Neural progenitor cell (in vitro differentiated cells): ENCODE data around the gene URAD. TPM values are rescaled to one million over a fixed set of nuclear protein-coding genes. Genes with fewer than 3 reads are reported as not detected.
"Not testable (repeated sequence)": the region's sequence is repeated elsewhere in the genome, so short reads cannot be mapped to it uniquely, and the experiment has no call there.

Source experiments
- DNase-seq: peaks from one replicate; pipeline ENCODE4 v3.0.0-alpha.2; 2016; ENCODE audit warnings: low spot score
- H2AFZ ChIP-seq: fragments of 200-600 bp; sonication (generic); replicated peaks from 2 replicates; pipeline ENCODE4 v1.6.1; 2016; ENCODE audit warnings: antibody characterized with exemption
- H3F3A ChIP-seq: fragments of 200-600 bp; sonication (generic); 2 replicates; pipeline ENCODE4 v1.6.1; 2016; ENCODE audit warnings: antibody characterized with exemption, low read depth
- H3K27ac ChIP-seq: fragments of 200-600 bp; sonication (generic); 2 replicates; pipeline ENCODE4 v1.5.1; 2016; ENCODE audit warnings: mild to moderate bottlenecking
- H3K27me3 ChIP-seq: fragments of 200-600 bp; sonication (generic); 2 replicates; pipeline ENCODE4 v1.6.1; 2016; ENCODE audit warnings: mild to moderate bottlenecking, moderate library complexity
- H3K36me3 ChIP-seq: fragments of 200-600 bp; sonication (generic); 2 replicates; pipeline ENCODE4 v1.5.1; 2016
- H3K4me1 ChIP-seq: fragments of 200-600 bp; sonication (generic); 2 replicates; pipeline ENCODE4 v1.6.1; 2016; ENCODE audit warnings: mixed run types
- H3K4me2 ChIP-seq: fragments of 200-600 bp; sonication (generic); 2 replicates; pipeline ENCODE4 v1.6.1; 2016
- H3K4me3 ChIP-seq: fragments of 200-600 bp; sonication (generic); 2 replicates; pipeline ENCODE4 v1.5.1; 2016
- H3K79me2 ChIP-seq: fragments of 200-600 bp; sonication (generic); 2 replicates; pipeline ENCODE4 v1.6.1; 2016; ENCODE audit warnings: low read depth
- H3K9ac ChIP-seq: fragments of 200-600 bp; sonication (generic); 2 replicates; pipeline ENCODE4 v1.6.1; 2016
- H3K9me3 ChIP-seq: fragments of 200-600 bp; sonication (generic); 2 replicates; pipeline ENCODE4 v1.5.1; 2016; ENCODE audit warnings: low read depth
- H4K20me1 ChIP-seq: fragments of 200-600 bp; sonication (generic); 2 replicates; pipeline ENCODE4 v1.6.1; 2016; ENCODE audit warnings: low read depth
- H3K27ac Mint-ChIP-seq: 3 replicates; pipeline ENCODE4 v1.8.0; 2021; ENCODE audit warnings: mixed read lengths
- H3K27me3 Mint-ChIP-seq: 2 replicates; pipeline ENCODE4 v1.8.0; 2022; ENCODE audit warnings: low read depth, mild to moderate bottlenecking, inconsistent platforms, moderate library complexity, mixed read lengths; ENCODE audit not compliant: insufficient read depth
- H3K36me3 Mint-ChIP-seq: 3 replicates; pipeline ENCODE4 v1.8.0; 2021; ENCODE audit warnings: mixed read lengths
- H3K4me1 Mint-ChIP-seq: 3 replicates; pipeline ENCODE4 v1.8.0; 2021; ENCODE audit warnings: mixed read lengths
- H3K4me3 Mint-ChIP-seq: 3 replicates; pipeline ENCODE4 v1.8.0; 2021; ENCODE audit warnings: mild to moderate bottlenecking, moderate library complexity, mixed read lengths
- H3K9me3 Mint-ChIP-seq: 3 replicates; pipeline ENCODE4 v1.8.0; 2020; ENCODE audit warnings: mixed read lengths
- CTCF ChIP-seq: fragments of 200-600 bp; sonication (generic); IDR thresholded peaks from 2 replicates; pipeline ENCODE4 v1.5.1; 2017; ENCODE audit warnings: antibody characterized with exemption, mild to moderate bottlenecking
- EZH2 ChIP-seq: fragments of 200-600 bp; sonication (generic); IDR thresholded peaks from 2 replicates; pipeline ENCODE4 v1.6.1; 2017; ENCODE audit warnings: antibody characterized with exemption, mild to moderate bottlenecking, moderate library complexity
- EZH2phosphoT487 ChIP-seq: fragments of 200-600 bp; sonication (generic); IDR thresholded peaks from 2 replicates; pipeline ENCODE4 v1.6.1; 2017; ENCODE audit warnings: antibody characterized with exemption
- total RNA-seq: library from RNA; depleted of rRNA; stranded (reverse); fragments of >200 nt; gene quantifications from 2 replicates; pipeline ENCODE4 v1.2.3, GENCODE V29; 2015; ENCODE audit warnings: low replicate concordance

Gene URAD
- total RNA-seq, 1 donor from 2014 or later = not detected

DNA sequence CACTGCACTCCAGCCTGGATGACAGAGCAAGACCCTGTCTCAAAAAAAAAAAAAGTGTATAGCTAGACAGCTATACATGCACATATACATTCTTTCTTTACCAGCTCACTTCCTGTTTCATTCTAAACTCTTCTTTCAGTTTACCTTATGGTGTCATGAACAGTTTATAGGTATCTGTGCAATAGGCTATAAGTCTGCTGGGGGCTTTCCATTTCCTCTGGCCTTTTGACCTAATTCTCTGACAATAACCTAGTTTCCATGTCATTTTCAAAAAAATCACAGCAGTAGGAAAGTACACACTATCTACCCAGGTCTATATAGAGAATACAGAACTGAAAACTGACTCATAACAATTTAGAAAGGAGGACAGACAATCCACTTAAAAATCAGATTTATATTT, 24.4 kb upstream of the URAD start:
- H3K9ac ChIP-seq = no peak overlapping the region
- no peak for DNase-seq

DNA sequence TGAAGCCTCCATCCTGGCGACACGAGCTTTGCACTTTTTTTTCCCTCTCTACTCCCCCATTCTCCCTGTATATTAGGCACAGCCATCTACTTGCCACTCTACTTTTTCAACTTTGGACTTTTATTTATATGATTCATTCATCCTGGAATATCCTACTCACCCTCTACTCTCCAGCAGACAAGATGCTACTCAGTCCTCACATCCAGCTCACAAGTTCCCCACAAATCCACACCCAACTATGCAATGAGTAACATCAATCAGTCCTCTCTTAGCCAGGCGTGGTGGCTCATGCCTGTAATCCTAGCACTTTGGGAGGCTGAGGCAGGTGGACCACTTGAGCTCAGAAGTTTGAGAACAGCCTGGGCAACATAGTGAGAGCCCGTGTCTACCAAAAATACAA, 23.9 kb upstream of the URAD start:
- Histone ChIP-seq H3F3A (no peaks in the 10 kb centered on the region), H2AFZ (no peak overlapping the region), H3K36me3 (no peaks in the 10 kb centered on the region), H3K27me3 (no peaks in the 10 kb centered on the region), H3K9me3 (no peaks in the 10 kb centered on the region), H3K9ac (no peak overlapping the region), H4K20me1 (no peaks in the 10 kb centered on the region), H3K4me2 (no peak overlapping the region), H3K79me2 (no peaks in the 10 kb centered on the region), H3K4me1 (no peaks in the 10 kb centered on the region), H3K27ac (no peak overlapping the region), H3K4me3 (no peak overlapping the region)
- Mint-ChIP-seq H3K27me3 (peaks cover 2% of the 10 kb centered on the region), H3K4me1 (peaks cover 2% of the 10 kb centered on the region), H3K27ac (no peak overlapping the region), H3K4me3 (no peak overlapping the region), H3K36me3 (no peaks in the 10 kb centered on the region), H3K9me3 (no peaks in the 10 kb centered on the region)
- no peak for TF ChIP-seq EZH2phosphoT487
- no peak for TF ChIP-seq CTCF
- TF ChIP-seq EZH2 = no peak
- DNase-seq = no peak

More for the DNA sequence above, 24.4 kb upstream of the URAD start:
- H3K27ac ChIP-seq = no peak overlapping the region
- H3K4me2 ChIP-seq = no peak overlapping the region
- no peaks in the 10 kb centered on the region for H3K27me3 ChIP-seq
- no peak overlapping the region for H3K27ac Mint-ChIP-seq
- no peaks in the 10 kb centered on the region for H3K9me3 Mint-ChIP-seq
- peaks cover 2% of the 10 kb centered on the region for H3K4me1 Mint-ChIP-seq
- no peaks in the 10 kb centered on the region for H3K36me3 ChIP-seq
- no peak overlapping the region for H3K4me3 Mint-ChIP-seq
- no peak overlapping the region for H2AFZ ChIP-seq
- H3K79me2 ChIP-seq = no peaks in the 10 kb centered on the region
- H4K20me1 ChIP-seq = no peaks in the 10 kb centered on the region
- H3K4me1 ChIP-seq = no peaks in the 10 kb centered on the region
- no peak overlapping the region for H3K4me3 ChIP-seq
- no peaks in the 10 kb centered on the region for H3F3A ChIP-seq
- no peaks in the 10 kb centered on the region for H3K36me3 Mint-ChIP-seq
- H3K9me3 ChIP-seq = no peaks in the 10 kb centered on the region
- TF ChIP-seq EZH2phosphoT487 (no peak), EZH2 (no peak), CTCF (no peak)
- H3K27me3 Mint-ChIP-seq = peaks cover 2% of the 10 kb centered on the region

DNA sequence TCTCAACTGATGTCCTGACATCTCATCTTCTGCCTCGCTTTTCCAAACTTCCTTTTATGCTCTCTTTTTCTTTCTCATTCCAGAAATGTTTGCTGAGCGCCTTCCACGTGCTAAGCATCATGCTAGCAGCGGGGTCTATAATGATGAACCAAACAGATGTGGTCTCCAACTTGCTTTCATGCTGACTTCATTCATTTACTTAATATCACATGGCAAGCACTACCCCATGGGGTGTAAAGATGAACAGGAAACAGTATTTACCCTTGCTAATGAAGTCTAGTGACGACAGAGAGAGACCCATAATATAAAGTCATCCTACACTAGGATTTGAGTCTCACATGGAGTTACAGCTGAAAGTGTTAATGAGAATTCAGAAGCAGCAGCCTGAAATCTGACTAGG, 21.6 kb upstream of the URAD start:
- Histone ChIP-seq H4K20me1 (no peaks in the 10 kb centered on the region), H3K4me3 (no peak overlapping the region), H3F3A (no peaks in the 10 kb centered on the region), H3K79me2 (no peaks in the 10 kb centered on the region), H3K27ac (no peak overlapping the region), H3K9me3 (no peaks in the 10 kb centered on the region), H3K27me3 (no peaks in the 10 kb centered on the region), H3K9ac (no peak overlapping the region), H3K4me2 (no peak overlapping the region), H3K36me3 (no peaks in the 10 kb centered on the region), H3K4me1 (no peaks in the 10 kb centered on the region), H2AFZ (no peak overlapping the region)
- Mint-ChIP-seq H3K4me1 (peaks cover 2% of the 10 kb centered on the region), H3K9me3 (no peaks in the 10 kb centered on the region), H3K27ac (no peak overlapping the region), H3K4me3 (no peak overlapping the region), H3K36me3 (no peaks in the 10 kb centered on the region), H3K27me3 (peaks cover 2% of the 10 kb centered on the region)
- TF ChIP-seq CTCF = no peak
- no peak for TF ChIP-seq EZH2
- TF ChIP-seq EZH2phosphoT487 = no peak
- no peak for DNase-seq

GRCh38 chr13:28005016-28005415, 16.5 kb upstream of the URAD start:
- not testable (repeated sequence) for H3K9ac ChIP-seq, H3K4me2 ChIP-seq, H3K9me3 Mint-ChIP-seq, H3K36me3 Mint-ChIP-seq, H3K27ac ChIP-seq, H3K79me2 ChIP-seq, H3K4me3 ChIP-seq, H3K9me3 ChIP-seq, H2AFZ ChIP-seq, H3K4me1 Mint-ChIP-seq, H3K4me3 Mint-ChIP-seq, H3K36me3 ChIP-seq, H3F3A ChIP-seq, H3K27me3 ChIP-seq, H4K20me1 ChIP-seq, DNase-seq, H3K27me3 Mint-ChIP-seq, H3K27ac Mint-ChIP-seq, H3K4me1 ChIP-seq
